SK-N-SH treated with all-trans-retinoic acid at 6 μM for 48 hours (cell line): Measurements from ENCODE around the gene AMN.

Source experiments
- ARNTL ChIP-seq: fragments of 450-650 bp; formaldehyde crosslinking; IDR thresholded peaks from 2 replicates; pipeline ENCODE4 v1.5.0; 2020; ENCODE audit warnings: low read depth, mild to moderate bottlenecking, moderate library complexity, borderline replicate concordance
- PPARA ChIP-seq: fragments of 250-450 bp; sonication (Bioruptor Pico); IDR thresholded peaks from 2 replicates; pipeline ENCODE4 v1.5.0; 2020; ENCODE audit warnings: mild to moderate bottlenecking, borderline replicate concordance
- RARB ChIP-seq: fragments of 250-450 bp; sonication (Bioruptor Pico); IDR thresholded peaks from 2 replicates; pipeline ENCODE4 v1.8.0; 2021; ENCODE audit warnings: mild to moderate bottlenecking, moderate library complexity
- ZFP3 ChIP-seq: fragments of 250-450 bp; sonication (Bioruptor Pico); IDR thresholded peaks from 2 replicates; pipeline ENCODE4 v1.5.0; 2020; ENCODE audit warnings: mild to moderate bottlenecking, moderate library complexity
- ZFP30 ChIP-seq: fragments of 450-650 bp; formaldehyde crosslinking; IDR thresholded peaks from 2 replicates; pipeline ENCODE4 v1.5.0; 2022; ENCODE audit warnings: mild to moderate bottlenecking, moderate library complexity
- ZNF70 ChIP-seq: fragments of 450-650 bp; formaldehyde crosslinking; IDR thresholded peaks from 2 replicates; pipeline ENCODE4 v1.5.0; 2020; ENCODE audit warnings: mild to moderate bottlenecking, moderate library complexity
- TF ChIP-seq, protein P1 (sequence below): fragments of 250-450 bp; sonication (Bioruptor Pico); IDR thresholded peaks from 2 replicates; pipeline ENCODE4 v1.8.0; 2020; ENCODE audit warnings: mild to moderate bottlenecking, moderate library complexity, borderline replicate concordance

DNA sequence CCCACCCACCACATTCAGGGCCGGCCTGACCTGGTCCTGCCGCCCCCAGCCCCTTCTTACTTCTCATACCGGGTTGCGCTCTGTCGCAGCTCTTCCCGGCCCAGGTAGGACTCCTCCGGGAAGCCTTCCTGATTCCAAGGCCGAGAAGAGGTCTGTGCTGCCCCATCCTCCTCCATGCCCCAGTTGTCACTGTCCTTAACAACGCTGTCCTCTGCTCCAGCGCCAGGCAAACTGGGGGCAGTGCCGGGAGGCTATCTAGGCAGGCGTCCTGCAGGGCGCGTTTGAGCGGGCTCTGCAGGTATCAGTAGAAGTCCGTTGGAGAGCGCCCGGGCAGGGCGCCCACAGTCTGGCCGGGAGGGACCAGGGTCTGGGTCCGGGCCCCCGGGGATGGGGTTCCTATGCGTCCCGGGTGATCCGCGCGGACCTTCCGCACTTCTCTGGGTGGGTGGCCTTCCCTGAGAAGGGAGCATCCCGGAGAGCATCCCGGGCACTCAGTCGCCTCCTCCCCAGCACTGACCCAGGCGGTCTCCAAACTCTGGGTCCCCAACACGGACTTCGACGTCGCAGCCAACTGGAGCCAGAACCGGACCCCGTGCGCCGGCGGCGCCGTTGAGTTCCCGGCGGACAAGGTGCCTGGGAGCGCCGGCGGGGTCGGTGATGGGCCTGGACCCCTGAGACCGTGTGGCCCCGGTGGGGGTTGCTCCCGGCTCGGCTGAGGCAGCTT is 900 bp downstream of the AMN start:
- peak; percentile 98 for TF ChIP-seq ZFP3
- TF ChIP-seq, protein P1, sequence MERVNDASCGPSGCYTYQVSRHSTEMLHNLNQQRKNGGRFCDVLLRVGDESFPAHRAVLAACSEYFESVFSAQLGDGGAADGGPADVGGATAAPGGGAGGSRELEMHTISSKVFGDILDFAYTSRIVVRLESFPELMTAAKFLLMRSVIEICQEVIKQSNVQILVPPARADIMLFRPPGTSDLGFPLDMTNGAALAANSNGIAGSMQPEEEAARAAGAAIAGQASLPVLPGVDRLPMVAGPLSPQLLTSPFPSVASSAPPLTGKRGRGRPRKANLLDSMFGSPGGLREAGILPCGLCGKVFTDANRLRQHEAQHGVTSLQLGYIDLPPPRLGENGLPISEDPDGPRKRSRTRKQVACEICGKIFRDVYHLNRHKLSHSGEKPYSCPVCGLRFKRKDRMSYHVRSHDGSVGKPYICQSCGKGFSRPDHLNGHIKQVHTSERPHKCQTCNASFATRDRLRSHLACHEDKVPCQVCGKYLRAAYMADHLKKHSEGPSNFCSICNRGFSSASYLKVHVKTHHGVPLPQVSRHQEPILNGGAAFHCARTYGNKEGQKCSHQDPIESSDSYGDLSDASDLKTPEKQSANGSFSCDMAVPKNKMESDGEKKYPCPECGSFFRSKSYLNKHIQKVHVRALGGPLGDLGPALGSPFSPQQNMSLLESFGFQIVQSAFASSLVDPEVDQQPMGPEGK (CRISPR knock-in tag): no peak
- no peak for TF ChIP-seq ARNTL (CRISPR knock-in tag)
- no peak for TF ChIP-seq RARB
- TF ChIP-seq ZFP30 (CRISPR knock-in tag): no peak
- no peak for TF ChIP-seq PPARA
- TF ChIP-seq ZNF70 (CRISPR knock-in tag): no peak
